GM12892 (cell line): Measurements from ENCODE around the gene NAXD.
"Not testable (repeated sequence)": the region's sequence is repeated elsewhere in the genome, so short reads cannot be mapped to it uniquely, and the experiment has no call there.

Experiments used
- DNase-seq: peaks from one replicate; pipeline ENCODE4 v3.0.0; 2011; ENCODE audit not compliant: insufficient read length
- FAIRE-seq: peaks from 2 replicates; lab custom pipeline; 2011; peaks lifted over from hg19 to GRCh38; lab: Jason Lieb, UNC
- POLR2A ChIP-seq: IDR thresholded peaks from 2 replicates; pipeline ENCODE4 v1.6.1; 2011; ENCODE audit warnings: low read depth, low read length, control low read depth
- POLR2AphosphoS5 ChIP-seq: IDR thresholded peaks from 2 replicates; pipeline ENCODE4 v1.6.1; 2011; ENCODE audit warnings: low read depth, low read length, control low read depth
- TAF1 ChIP-seq: IDR thresholded peaks from 2 replicates; pipeline ENCODE4 v1.6.1; 2011; ENCODE audit warnings: low read depth, mild to moderate bottlenecking, control low read depth, low read length, borderline replicate concordance

Gene NAXD

GRCh38 chr13:110625771-110626321 lies 10.5 kb downstream of the NAXD start:
- FAIRE-seq (no peak), DNase-seq (peak; percentile 17)
- TF ChIP-seq POLR2AphosphoS5 (no peak), TAF1 (no peak), POLR2A (no peak)

- TF ChIP-seq POLR2A (no peak), POLR2AphosphoS5 (no peak), TAF1 (no peak)
Measured at GRCh38 chr13:110626521-110626920, 11.2 kb downstream of the NAXD start.

GRCh38 chr13:110627351-110627750 lies 12.0 kb downstream of the NAXD start:
- DNase-seq (no peak), FAIRE-seq (no peak)
- no peak for TF ChIP-seq TAF1
- no peak for TF ChIP-seq POLR2AphosphoS5
- no peak for TF ChIP-seq POLR2A

More at GRCh38 chr13:110626521-110626920, 11.2 kb downstream of the NAXD start:
- DNase-seq (no peak), FAIRE-seq (no peak)

GRCh38 chr13:110627761-110628476 lies 12.6 kb downstream of the NAXD start:
- TF ChIP-seq POLR2A (no peak), POLR2AphosphoS5 (no peak), TAF1 (no peak)
- DNase-seq = no peak
- FAIRE-seq = no peak

GRCh38 chr13:110628477-110628793 lies 13.1 kb downstream of the NAXD start:
- DNase-seq (no peak), FAIRE-seq (no peak)
- TF ChIP-seq TAF1 (no peak), POLR2AphosphoS5 (no peak), POLR2A (no peak)

- TF ChIP-seq TAF1 (no peak), POLR2AphosphoS5 (no peak), POLR2A (no peak)
- DNase-seq (no peak), FAIRE-seq (no peak)
Measured at GRCh38 chr13:110628952-110629701, 13.8 kb downstream of the NAXD start.

GRCh38 chr13:110629735-110630134 lies 14.4 kb downstream of the NAXD start:
- TF ChIP-seq TAF1 = no peak
- no peak for TF ChIP-seq POLR2A
- no peak for TF ChIP-seq POLR2AphosphoS5
- DNase-seq = no peak
- no peak for FAIRE-seq

- DNase-seq (no peak), FAIRE-seq (no peak)
- TF ChIP-seq POLR2A = no peak
- TF ChIP-seq TAF1 = no peak
- no peak for TF ChIP-seq POLR2AphosphoS5
Measured at GRCh38 chr13:110630566-110631119, 15.3 kb downstream of the NAXD start.

GRCh38 chr13:110632255-110632654 lies 16.9 kb downstream of the NAXD start:
- not testable (repeated sequence) for DNase-seq, FAIRE-seq

- TF ChIP-seq POLR2A (no peak), TAF1 (no peak), POLR2AphosphoS5 (no peak)
- no peak for FAIRE-seq
- DNase-seq = no peak
Measured at GRCh38 chr13:110633776-110634175, 18.4 kb downstream of the NAXD start.

- FAIRE-seq (no peak), DNase-seq (no peak)
- TF ChIP-seq POLR2AphosphoS5 (no peak), POLR2A (no peak), TAF1 (no peak)
Measured at GRCh38 chr13:110634558-110634957, 19.2 kb downstream of the NAXD start.
